H9 (cell line): Measurements from ENCODE around the gene BCL7B. TPM values are rescaled to one million over a fixed set of nuclear protein-coding genes. Genes with fewer than 3 reads are reported as not detected.

ENCODE experiments used
- DNase-seq: peaks from one replicate; pipeline ENCODE4 v3.0.0-alpha.2; 2017
- H2AFZ ChIP-seq: one replicate; pipeline ENCODE4 v1.6.1; 2013; ENCODE audit warnings: mild to moderate bottlenecking, low read length, control low read depth, moderate library complexity
- H2AK5ac ChIP-seq: 2 replicates; pipeline ENCODE4 v1.6.1; 2013; ENCODE audit warnings: low read length, control low read depth, mixed read lengths; ENCODE audit not compliant: insufficient read length
- H2BK120ac ChIP-seq: one replicate; pipeline ENCODE4 v1.6.1; 2013; ENCODE audit warnings: low read depth, mild to moderate bottlenecking, low read length, control low read depth, inconsistent platforms; ENCODE audit not compliant: poor library complexity, severe bottlenecking
- H2BK12ac ChIP-seq: 2 replicates; pipeline ENCODE4 v1.6.1; 2013; ENCODE audit warnings: low read length, control low read depth, mixed read lengths, low read depth; ENCODE audit not compliant: insufficient read length
- H2BK15ac ChIP-seq: 2 replicates; pipeline ENCODE4 v1.6.1; 2013; ENCODE audit warnings: low read depth, low read length, control low read depth
- H2BK20ac ChIP-seq: one replicate; pipeline ENCODE4 v1.6.1; 2013; ENCODE audit warnings: low read depth, mild to moderate bottlenecking, low read length, control low read depth, inconsistent platforms; ENCODE audit not compliant: poor library complexity, severe bottlenecking
- H2BK5ac ChIP-seq: 2 replicates; pipeline ENCODE4 v1.6.1; 2013; ENCODE audit warnings: low read length, control low read depth, mixed read lengths; ENCODE audit not compliant: insufficient read length
- H3K14ac ChIP-seq: 2 replicates; pipeline ENCODE4 v1.6.1; 2013; ENCODE audit warnings: low read length, control low read depth; ENCODE audit not compliant: insufficient read depth
- H3K18ac ChIP-seq: 2 replicates; pipeline ENCODE4 v1.6.1; 2013; ENCODE audit warnings: low read depth, mild to moderate bottlenecking, mixed read lengths, low read length, control low read depth; ENCODE audit not compliant: insufficient read length
- H3K23ac ChIP-seq: 2 replicates; pipeline ENCODE4 v1.6.1; 2013; ENCODE audit warnings: low read length, control low read depth, mixed read lengths, low read depth; ENCODE audit not compliant: insufficient read length
- H3K23me2 ChIP-seq: 2 replicates; pipeline ENCODE4 v1.6.1; 2013; ENCODE audit warnings: low read depth, mild to moderate bottlenecking, mixed read lengths, low read length, control low read depth; ENCODE audit not compliant: insufficient read length, poor library complexity, severe bottlenecking
- H3K27ac ChIP-seq: 2 replicates; pipeline ENCODE4 v1.5.1; 2013; ENCODE audit warnings: low read length, control low read depth, mixed read lengths, low read depth; ENCODE audit not compliant: insufficient read length
- H3K27me3 ChIP-seq: 2 replicates; pipeline ENCODE4 v1.6.1; 2013; ENCODE audit warnings: low read length, control low read depth, inconsistent platforms; ENCODE audit not compliant: insufficient read depth
- H3K4ac ChIP-seq: 2 replicates; pipeline ENCODE4 v1.6.1; 2013; ENCODE audit warnings: low read depth, mild to moderate bottlenecking, control low read depth, inconsistent platforms, low read length, moderate library complexity
- H3K4me1 ChIP-seq: 2 replicates; pipeline ENCODE4 v1.6.1; 2013; ENCODE audit warnings: low read length, control low read depth, inconsistent platforms; ENCODE audit not compliant: insufficient read depth
- H3K4me2 ChIP-seq: 2 replicates; pipeline ENCODE4 v1.6.1; 2013; ENCODE audit warnings: low read length, control low read depth, mixed read lengths; ENCODE audit not compliant: insufficient read length, insufficient read depth
- H3K56ac ChIP-seq: 2 replicates; pipeline ENCODE4 v1.6.1; 2013; ENCODE audit warnings: low read depth, mild to moderate bottlenecking, mixed read lengths, low read length, control low read depth; ENCODE audit not compliant: insufficient read length
- H3K79me1 ChIP-seq: 2 replicates; pipeline ENCODE4 v1.6.1; 2013; ENCODE audit warnings: low read depth, mild to moderate bottlenecking, moderate library complexity, low read length, control low read depth, inconsistent platforms; ENCODE audit not compliant: insufficient read depth, poor library complexity, severe bottlenecking
- H3K79me2 ChIP-seq: 2 replicates; pipeline ENCODE4 v1.6.1; 2013; ENCODE audit warnings: low read length, control low read depth, inconsistent platforms; ENCODE audit not compliant: insufficient read depth
- H3K9ac ChIP-seq: 2 replicates; pipeline ENCODE4 v1.6.1; 2013; ENCODE audit warnings: low read length, control low read depth, mixed read lengths; ENCODE audit not compliant: insufficient read length; ENCODE audit errors: extremely low read depth
- H3K9me3 ChIP-seq: one replicate; pipeline ENCODE4 v1.6.1; 2013; ENCODE audit warnings: low read depth, low read length, inconsistent platforms; ENCODE audit not compliant: control insufficient read depth
- H3T11ph ChIP-seq: one replicate; pipeline ENCODE4 v1.6.1; 2013; ENCODE audit warnings: mild to moderate bottlenecking, low read length, control low read depth, inconsistent platforms
- H4K20me1 ChIP-seq: one replicate; pipeline ENCODE4 v1.6.1; 2013; ENCODE audit not compliant: control insufficient read depth, insufficient read length, insufficient read depth
- H4K5ac ChIP-seq: 2 replicates; pipeline ENCODE4 v1.6.1; 2013; ENCODE audit warnings: low read depth, mild to moderate bottlenecking, mixed read lengths, low read length, control low read depth; ENCODE audit not compliant: insufficient read length
- H4K8ac ChIP-seq: replicated peaks from 2 replicates; pipeline ENCODE4 v1.6.1; 2013; ENCODE audit warnings: low read length, control low read depth, mixed read lengths, low read depth; ENCODE audit not compliant: insufficient read length
- H4K91ac ChIP-seq: 2 replicates; pipeline ENCODE4 v1.6.1; 2013; ENCODE audit warnings: low read depth, mild to moderate bottlenecking, moderate library complexity, mixed read lengths, low read length, control low read depth; ENCODE audit not compliant: insufficient read length
- H3K27ac Mint-ChIP-seq, 3 experiments: 2 replicates in 2 of 3; 3 replicates in 1 of 3; pipeline ENCODE4 v1.8.0; 2020 to 2021; ENCODE audit warnings: mixed read lengths in 3 of 3, mild to moderate bottlenecking in 1 of 3, moderate library complexity in 1 of 3
- H3K27me3 Mint-ChIP-seq: 2 replicates; pipeline ENCODE4 v1.8.0; 2021; ENCODE audit warnings: low read depth, mild to moderate bottlenecking, moderate library complexity, mixed read lengths
- H3K36me3 Mint-ChIP-seq, 3 experiments: 2 replicates in 2 of 3; 3 replicates in 1 of 3; pipeline ENCODE4 v1.8.0; 2020 to 2021; ENCODE audit warnings: low read depth in 3 of 3, mixed read lengths in 3 of 3; ENCODE audit not compliant: insufficient read depth in 1 of 3
- H3K4me1 Mint-ChIP-seq, 2 experiments: 2 replicates each; pipeline ENCODE4 v1.8.0; 2020; ENCODE audit warnings: mixed read lengths in 2 of 2
- H3K4me3 Mint-ChIP-seq, 2 experiments: 2 replicates in 1 of 2; 3 replicates in 1 of 2; pipeline ENCODE4 v1.8.0; 2020 to 2021; ENCODE audit warnings: mild to moderate bottlenecking in 2 of 2, mixed read lengths in 2 of 2, moderate library complexity in 1 of 2
- H3K9me3 Mint-ChIP-seq, 2 experiments: 2 replicates in 1 of 2; 3 replicates in 1 of 2; pipeline ENCODE4 v1.8.0; 2020; ENCODE audit warnings: mild to moderate bottlenecking in 2 of 2, mixed read lengths in 2 of 2, moderate library complexity in 1 of 2
- WGBS: extraction: QIAGEN DNeasy Blood & Tissue Kit; methylation state at CpG from one replicate; pipeline ENCODE4 v1.1.7; 2013; ENCODE audit warnings: missing lambda C conversion rate, low lambda C conversion rate, mixed read lengths; ENCODE audit not compliant: insufficient read length; ENCODE audit errors: extremely low coverage; 5-methylcytosine and 5-hydroxymethylcytosine counted together
- total RNA-seq: library from RNA; stranded (reverse); gene quantifications from 2 replicates; pipeline ENCODE4 v1.2.1, GENCODE V29; 2021
- TF ChIP-seq, protein P1 (sequence below): fragments of 200-600 bp; sonication (generic); conservative IDR thresholded peaks from 3 replicates; pipeline ENCODE4 v1.8.0; 2021; ENCODE audit warnings: antibody characterized with exemption, mild to moderate bottlenecking

BCL7B gene
- total RNA-seq, 1 experiment from 2014 or later, result 48.9 TPM

DNA sequence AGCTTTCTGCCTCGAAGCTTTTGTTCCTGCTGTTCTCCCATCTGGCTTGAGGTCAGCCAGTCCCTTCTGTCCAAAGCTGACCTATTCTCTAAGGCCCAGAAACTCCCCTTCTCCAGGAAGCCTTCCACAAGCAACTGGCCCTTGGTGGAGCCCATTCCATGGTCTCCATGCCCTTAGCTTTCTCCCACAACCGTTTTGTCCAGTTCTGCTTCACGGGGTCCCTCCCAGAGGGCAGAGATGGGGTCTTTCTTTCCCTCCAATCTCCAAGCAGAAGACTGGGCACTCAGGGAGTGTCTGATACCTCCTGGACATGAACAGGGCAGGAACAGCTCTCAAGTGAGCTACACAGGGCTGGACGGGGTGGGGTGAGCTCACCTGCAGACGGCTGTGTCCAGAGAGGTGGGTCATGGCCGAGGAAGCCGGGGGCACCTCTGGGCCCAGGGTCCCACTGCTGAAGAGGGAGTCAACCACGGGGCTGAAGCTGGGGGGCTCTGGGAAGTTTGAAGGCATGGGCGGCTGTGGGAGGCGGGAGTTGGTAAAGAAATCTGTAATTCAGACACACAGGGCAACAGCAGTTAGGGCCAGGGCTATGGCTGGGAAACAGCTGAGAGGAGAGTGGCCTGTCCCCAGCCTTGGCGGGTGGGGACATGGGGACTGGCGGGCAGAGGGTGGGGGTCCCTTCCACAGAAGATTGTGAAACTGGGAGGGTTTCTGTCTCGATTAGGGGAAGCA lies 41.8 kb upstream of the BCL7B start:
- Histone ChIP-seq H3K9me3 (no peaks in the 10 kb centered on the region), H3K4me2 (no peak overlapping the region), H4K5ac (no peak overlapping the region), H4K91ac (no peak overlapping the region), H3K4me1 (no peaks in the 10 kb centered on the region; the same call in 1 of the 2 replicates), H3K18ac (no peak overlapping the region), H2BK12ac (no peak overlapping the region), H2BK120ac (no peak overlapping the region), H3K14ac (no peak overlapping the region; the same call in 1 of the 2 replicates), H3T11ph (no peak overlapping the region), H3K23me2 (no peaks in the 10 kb centered on the region), H3K79me1 (no peaks in the 10 kb centered on the region), H3K56ac (no peak overlapping the region), H3K23ac (no peak overlapping the region), H3K27ac (no peak overlapping the region), H3K4ac (no peak overlapping the region), H2BK20ac (no peak overlapping the region), H2AFZ (no peak overlapping the region), H2AK5ac (no peak overlapping the region), H2BK15ac (no peak overlapping the region), H3K9ac (no peak overlapping the region), H4K8ac (no peak overlapping the region), H2BK5ac (no peak overlapping the region), H4K20me1 (no peaks in the 10 kb centered on the region), H3K79me2 (no peaks in the 10 kb centered on the region), H3K27me3 (no peaks in the 10 kb centered on the region; the same call in 1 of the 2 replicates)
- no peak for DNase-seq
- no peak overlapping the region for H3K27ac Mint-ChIP-seq
- TF ChIP-seq, protein P1, sequence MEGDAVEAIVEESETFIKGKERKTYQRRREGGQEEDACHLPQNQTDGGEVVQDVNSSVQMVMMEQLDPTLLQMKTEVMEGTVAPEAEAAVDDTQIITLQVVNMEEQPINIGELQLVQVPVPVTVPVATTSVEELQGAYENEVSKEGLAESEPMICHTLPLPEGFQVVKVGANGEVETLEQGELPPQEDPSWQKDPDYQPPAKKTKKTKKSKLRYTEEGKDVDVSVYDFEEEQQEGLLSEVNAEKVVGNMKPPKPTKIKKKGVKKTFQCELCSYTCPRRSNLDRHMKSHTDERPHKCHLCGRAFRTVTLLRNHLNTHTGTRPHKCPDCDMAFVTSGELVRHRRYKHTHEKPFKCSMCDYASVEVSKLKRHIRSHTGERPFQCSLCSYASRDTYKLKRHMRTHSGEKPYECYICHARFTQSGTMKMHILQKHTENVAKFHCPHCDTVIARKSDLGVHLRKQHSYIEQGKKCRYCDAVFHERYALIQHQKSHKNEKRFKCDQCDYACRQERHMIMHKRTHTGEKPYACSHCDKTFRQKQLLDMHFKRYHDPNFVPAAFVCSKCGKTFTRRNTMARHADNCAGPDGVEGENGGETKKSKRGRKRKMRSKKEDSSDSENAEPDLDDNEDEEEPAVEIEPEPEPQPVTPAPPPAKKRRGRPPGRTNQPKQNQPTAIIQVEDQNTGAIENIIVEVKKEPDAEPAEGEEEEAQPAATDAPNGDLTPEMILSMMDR, result no peak
- H3K36me3 Mint-ChIP-seq, result peaks cover 0 to 4% (median 0%) of the 10 kb centered on the region in 3 experiments; a peak in 3 of 7 replicates
- peaks cover 4 to 35% of the 10 kb centered on the region in 2 experiments; a peak in 3 of 4 replicates for H3K4me1 Mint-ChIP-seq
- peaks cover 51% of the 10 kb centered on the region for H3K27me3 Mint-ChIP-seq
- H3K9me3 Mint-ChIP-seq, result no peaks in the 10 kb centered on the region
- WGBS, result no CpG with 5 or more reads among the region's 13 CpGs
- H3K4me3 Mint-ChIP-seq, result no peak overlapping the region
